ENCODE measurements around the gene DDX47. TPM values are rescaled to one million over a fixed set of nuclear protein-coding genes. Genes with fewer than 3 reads are reported as not detected.
A peak's percentile ranks its signal among the peaks of the same experiment; 100 is the strongest.

DDX47 gene
- total and polyA plus RNA-seq, 9 of the 15 experiments (the other 6 are each of a cell fraction or from before 2014, with no cell fraction given) = 39.4 to 186 (median 64.4) TPM

- TF ChIP-seq MYC (IDR thresholded peaks at IDR 0.05; ENCODE audit: low read depth, low read length) (peak; percentile 50; the same call in 1 of the 2 replicates), MYC (CRISPR knock-in tag; IDR thresholded peaks at IDR 0.05; ENCODE audit: borderline replicate concordance, low read depth) (no peak), HNRNPLL (IDR thresholded peaks at IDR 0.05; ENCODE audit: low read depth, low read length, poor library complexity, severe bottlenecking) (peak; percentile 39), E2F8 (IDR thresholded peaks at IDR 0.05; ENCODE audit: low read depth, partially characterized antibody) (no peak), RFX5 (IDR thresholded peaks at IDR 0.05; ENCODE audit: low read depth, low read length) (no peak), GATAD2B (IDR thresholded peaks at IDR 0.05; ENCODE audit: borderline replicate concordance) (no peak), JUN (IDR thresholded peaks at IDR 0.05; ENCODE audit: borderline replicate concordance, low read depth, low read length) (0 out of 2 replicates have a peak, but pooled peaks have one; percentile 59), JUN (CRISPR knock-in tag; IDR thresholded peaks at IDR 0.05; ENCODE audit: borderline replicate concordance) (no peak), HMGN3 (IDR thresholded peaks at IDR 0.05; ENCODE audit: borderline replicate concordance, extremely low read depth, insufficient read length, low read depth, low read length) (peak; percentile 38), POLR2G (IDR thresholded peaks at IDR 0.05; ENCODE audit: low read depth, low read length) (peak; percentile 68), POLR2A (conservative IDR thresholded peaks at IDR 0.05) (peak; percentile 75), PURB (CRISPR knock-in tag; IDR thresholded peaks at IDR 0.05; ENCODE audit: low read depth) (no peak), PHF8 (IDR thresholded peaks at IDR 0.05; ENCODE audit: borderline replicate concordance, low read length) (peak; percentile 56; the same call in 1 of the 2 replicates), TBL1XR1 (IDR thresholded peaks at IDR 0.05; ENCODE audit: low read length in 2 of 2) (peak in 1 of 2 experiments; percentile 31; a peak in 1 of 4 replicates), HDAC2 (IDR thresholded peaks at IDR 0.05) (peak; percentile 47; the same call in 1 of the 2 replicates), ETV1 (tag; conservative IDR thresholded peaks at IDR 0.05; ENCODE audit: low read depth) (peak; percentile 85), POLR2H (tag; IDR thresholded peaks at IDR 0.05; ENCODE audit: low read depth) (peak; percentile 44; the same call in 1 of the 2 replicates)
- TF ChIP-seq, protein P1, sequence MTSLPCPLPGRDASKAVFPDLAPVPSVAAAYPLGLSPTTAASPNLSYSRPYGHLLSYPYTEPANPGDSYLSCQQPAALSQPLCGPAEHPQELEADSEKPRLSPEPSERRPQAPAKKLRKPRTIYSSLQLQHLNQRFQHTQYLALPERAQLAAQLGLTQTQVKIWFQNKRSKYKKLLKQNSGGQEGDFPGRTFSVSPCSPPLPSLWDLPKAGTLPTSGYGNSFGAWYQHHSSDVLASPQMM (CRISPR knock-in tag; IDR thresholded peaks at IDR 0.05) = no peak
- TF ChIP-seq, protein P2, sequence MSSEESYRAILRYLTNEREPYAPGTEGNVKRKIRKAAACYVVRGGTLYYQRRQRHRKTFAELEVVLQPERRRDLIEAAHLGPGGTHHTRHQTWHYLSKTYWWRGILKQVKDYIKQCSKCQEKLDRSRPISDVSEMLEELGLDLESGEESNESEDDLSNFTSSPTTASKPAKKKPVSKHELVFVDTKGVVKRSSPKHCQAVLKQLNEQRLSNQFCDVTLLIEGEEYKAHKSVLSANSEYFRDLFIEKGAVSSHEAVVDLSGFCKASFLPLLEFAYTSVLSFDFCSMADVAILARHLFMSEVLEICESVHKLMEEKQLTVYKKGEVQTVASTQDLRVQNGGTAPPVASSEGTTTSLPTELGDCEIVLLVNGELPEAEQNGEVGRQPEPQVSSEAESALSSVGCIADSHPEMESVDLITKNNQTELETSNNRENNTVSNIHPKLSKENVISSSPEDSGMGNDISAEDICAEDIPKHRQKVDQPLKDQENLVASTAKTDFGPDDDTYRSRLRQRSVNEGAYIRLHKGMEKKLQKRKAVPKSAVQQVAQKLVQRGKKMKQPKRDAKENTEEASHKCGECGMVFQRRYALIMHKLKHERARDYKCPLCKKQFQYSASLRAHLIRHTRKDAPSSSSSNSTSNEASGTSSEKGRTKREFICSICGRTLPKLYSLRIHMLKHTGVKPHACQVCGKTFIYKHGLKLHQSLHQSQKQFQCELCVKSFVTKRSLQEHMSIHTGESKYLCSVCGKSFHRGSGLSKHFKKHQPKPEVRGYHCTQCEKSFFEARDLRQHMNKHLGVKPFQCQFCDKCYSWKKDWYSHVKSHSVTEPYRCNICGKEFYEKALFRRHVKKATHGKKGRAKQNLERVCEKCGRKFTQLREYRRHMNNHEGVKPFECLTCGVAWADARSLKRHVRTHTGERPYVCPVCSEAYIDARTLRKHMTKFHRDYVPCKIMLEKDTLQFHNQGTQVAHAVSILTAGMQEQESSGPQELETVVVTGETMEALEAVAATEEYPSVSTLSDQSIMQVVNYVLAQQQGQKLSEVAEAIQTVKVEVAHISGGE (CRISPR knock-in tag; IDR thresholded peaks at IDR 0.05) = peak in 1 of 3 experiments; percentile 23; a peak in 1 of 6 replicates
Measured at GRCh38 chr12:12813120-12814101, at the start of gene DDX47 (continued).
